Suprapubic skin (tissue), 4 donors: ENCODE data around the gene TMEM45B.
"Not testable (repeated sequence)": the region's sequence is repeated elsewhere in the genome, so short reads cannot be mapped to it uniquely, and the experiment has no call there.

Source experiments
- CTCF ChIP-seq, 2 donors: fragments of 200-600 bp in 1 of 2; fragments of 450-650 bp in 1 of 2; sonication (generic) in 1 of 2; IDR thresholded peaks; one replicate each; pipeline ENCODE4 v1.5.1; 2016 to 2019; ENCODE audit warnings: antibody characterized with exemption in 2 of 2, mild to moderate bottlenecking in 1 of 2, moderate library complexity in 1 of 2
- EP300 ChIP-seq: sonication (generic); formaldehyde crosslinking; IDR thresholded peaks from one replicate; pipeline ENCODE4 v1.6.1; 2017; ENCODE audit warnings: antibody characterized with exemption
- POLR2A ChIP-seq, 2 donors: fragments of 450-650 bp; IDR thresholded peaks; one replicate each; pipeline ENCODE4 v1.6.1; 2017; ENCODE audit warnings: antibody characterized with exemption in 2 of 2, mild to moderate bottlenecking in 2 of 2, moderate library complexity in 2 of 2
- POLR2AphosphoS5 ChIP-seq, 3 donors: sonication (generic); formaldehyde crosslinking; IDR thresholded peaks; one replicate each; pipeline ENCODE4 v1.6.1; 2017; ENCODE audit warnings: antibody characterized with exemption in 3 of 3

GRCh38 chr11:129829497-129829896 lies 13.8 kb downstream of the TMEM45B start:
- TF ChIP-seq CTCF (IDR thresholded peaks at IDR 0.05); POLR2A (IDR thresholded peaks at IDR 0.05); EP300; POLR2AphosphoS5 (IDR thresholded peaks at IDR 0.05): not testable (repeated sequence)
